GM18502 (cell line): ENCODE measurements around the gene CPNE5.

Experiments used
- ATAC-seq: cut with Tn5 transposase; IDR thresholded peaks from one replicate; pipeline ENCODE4 v1.9.1; 2021; ENCODE audit warnings: mild to moderate bottlenecking; ENCODE audit not compliant: unreplicated experiment, poor library complexity

The CPNE5 gene

GRCh38 chr6:36858407-36858981 lies 19.2 kb upstream of the CPNE5 start:
- no peak for ATAC-seq

GRCh38 chr6:36857325-36857724 lies 18.1 kb upstream of the CPNE5 start:
- ATAC-seq = no peak

GRCh38 chr6:36856277-36856676 lies 17.0 kb upstream of the CPNE5 start:
- no peak for ATAC-seq

GRCh38 chr6:36855750-36856149 lies 16.5 kb upstream of the CPNE5 start:
- no peak for ATAC-seq

- ATAC-seq = no peak
Observed at GRCh38 chr6:36853325-36853724, 14.1 kb upstream of the CPNE5 start.

GRCh38 chr6:36852481-36853147 lies 13.4 kb upstream of the CPNE5 start:
- no peak for ATAC-seq

- ATAC-seq = no peak
Observed at GRCh38 chr6:36851626-36852025, 12.4 kb upstream of the CPNE5 start.

- no peak for ATAC-seq
Observed at GRCh38 chr6:36851149-36851614, 11.9 kb upstream of the CPNE5 start.

- no peak for ATAC-seq
Observed at GRCh38 chr6:36850021-36850420, 10.8 kb upstream of the CPNE5 start.

GRCh38 chr6:36848658-36849441 lies 9.6 kb upstream of the CPNE5 start:
- ATAC-seq = no peak

- no peak for ATAC-seq
Observed at GRCh38 chr6:36847991-36848390, 8.7 kb upstream of the CPNE5 start.

GRCh38 chr6:36847152-36847551 lies 7.9 kb upstream of the CPNE5 start:
- no peak for ATAC-seq

- no peak for ATAC-seq
Observed at GRCh38 chr6:36845233-36845632, 6.0 kb upstream of the CPNE5 start.

GRCh38 chr6:36844232-36845170 lies 5.3 kb upstream of the CPNE5 start:
- ATAC-seq = no peak

GRCh38 chr6:36843170-36843569 lies 3.9 kb upstream of the CPNE5 start:
- no peak for ATAC-seq

GRCh38 chr6:36841756-36842155 lies 2.5 kb upstream of the CPNE5 start:
- ATAC-seq = no peak

- ATAC-seq = no peak
Observed at GRCh38 chr6:36840432-36841403, 1.5 kb upstream of the CPNE5 start.

GRCh38 chr6:36839749-36840431 lies 646 bp upstream of the CPNE5 start:
- ATAC-seq = no peak

- ATAC-seq = no peak
Observed at GRCh38 chr6:36837686-36838085, 1.6 kb downstream of the CPNE5 start.
